GM23248 (cell line): ENCODE results near the gene DAND5.

Experiments used
- EZH2 ChIP-seq: fragments of 200-600 bp; sonication (generic); IDR thresholded peaks from 2 replicates; pipeline ENCODE4 v1.6.1; 2018; ENCODE audit warnings: antibody characterized with exemption, mild to moderate bottlenecking; ENCODE audit not compliant: insufficient read depth, poor library complexity, severe bottlenecking
- EZH2phosphoT487 ChIP-seq: fragments of 200-600 bp; sonication (generic); IDR thresholded peaks from 2 replicates; pipeline ENCODE4 v1.6.1; 2018; ENCODE audit warnings: antibody characterized with exemption, moderate library complexity, mild to moderate bottlenecking, low read depth; ENCODE audit not compliant: insufficient read depth

- TF ChIP-seq EZH2phosphoT487, result no peak
- TF ChIP-seq EZH2, result no peak
Measured at GRCh38 chr19:12982648-12983047, 13.3 kb downstream of the DAND5 start.
